SK-N-MC (cell line): Measurements from ENCODE around the gene MYLK2.
"Not testable (repeated sequence)": the region's sequence is repeated elsewhere in the genome, so short reads cannot be mapped to it uniquely, and the experiment has no call there.

Experiments used
- DNase-seq: peaks from one replicate; pipeline ENCODE4 v3.0.0-alpha.2; 2011; ENCODE audit warnings: low read depth, low spot score
- H3K27ac ChIP-seq: fragments of 200-600 bp; sonication (generic); 2 replicates; pipeline ENCODE4 v1.5.1; 2016; ENCODE audit warnings: mixed run types
- H3K36me3 ChIP-seq: fragments of 200-600 bp; sonication (generic); 2 replicates; pipeline ENCODE4 v1.6.1; 2017; ENCODE audit warnings: antibody characterized with exemption, low read length, mixed read lengths; ENCODE audit not compliant: insufficient read depth
- H3K4me3 ChIP-seq: fragments of 200-600 bp; sonication (generic); 2 replicates; pipeline ENCODE4 v1.5.1; 2016
- H3K9ac ChIP-seq: fragments of 200-600 bp; sonication (generic); 2 replicates; pipeline ENCODE4 v1.8.0; 2017; ENCODE audit warnings: mixed run types, mixed read lengths; ENCODE audit not compliant: insufficient read length
- H3K9me3 ChIP-seq: fragments of 200-600 bp; sonication (generic); 2 replicates; pipeline ENCODE4 v1.6.1; 2017; ENCODE audit warnings: low read depth, mild to moderate bottlenecking, antibody characterized with exemption, low read length, moderate library complexity, mixed read lengths
- EZH2 ChIP-seq: fragments of 200-600 bp; sonication (generic); IDR thresholded peaks from one replicate; pipeline ENCODE4 v1.6.1; 2017; ENCODE audit warnings: antibody characterized with exemption
- FOXP2 ChIP-seq: optimal IDR thresholded peaks from 2 replicates; pipeline ENCODE3; 2011; ENCODE audit warnings: mild to moderate bottlenecking, moderate library complexity; ENCODE audit not compliant: insufficient read depth; ENCODE audit errors: extremely low read length, control extremely low read depth
- POLR2AphosphoS5 ChIP-seq: IDR thresholded peaks from 2 replicates; pipeline ENCODE4 v1.6.1; 2012; ENCODE audit warnings: mild to moderate bottlenecking, low read depth, low read length, borderline replicate concordance

Gene MYLK2

GRCh38 chr20:31822421-31823330 lies 3.5 kb downstream of the MYLK2 start:
- no peaks in the 10 kb centered on the region for H3K9me3 ChIP-seq
- TF ChIP-seq FOXP2 = no peak
- TF ChIP-seq POLR2AphosphoS5 = no peak
- TF ChIP-seq EZH2 = no peak
- no peaks in the 10 kb centered on the region for H3K36me3 ChIP-seq
- DNase-seq = no peak
- H3K27ac ChIP-seq = no peak overlapping the region
- no peak overlapping the region for H3K9ac ChIP-seq
- H3K4me3 ChIP-seq = no peak overlapping the region

DNA sequence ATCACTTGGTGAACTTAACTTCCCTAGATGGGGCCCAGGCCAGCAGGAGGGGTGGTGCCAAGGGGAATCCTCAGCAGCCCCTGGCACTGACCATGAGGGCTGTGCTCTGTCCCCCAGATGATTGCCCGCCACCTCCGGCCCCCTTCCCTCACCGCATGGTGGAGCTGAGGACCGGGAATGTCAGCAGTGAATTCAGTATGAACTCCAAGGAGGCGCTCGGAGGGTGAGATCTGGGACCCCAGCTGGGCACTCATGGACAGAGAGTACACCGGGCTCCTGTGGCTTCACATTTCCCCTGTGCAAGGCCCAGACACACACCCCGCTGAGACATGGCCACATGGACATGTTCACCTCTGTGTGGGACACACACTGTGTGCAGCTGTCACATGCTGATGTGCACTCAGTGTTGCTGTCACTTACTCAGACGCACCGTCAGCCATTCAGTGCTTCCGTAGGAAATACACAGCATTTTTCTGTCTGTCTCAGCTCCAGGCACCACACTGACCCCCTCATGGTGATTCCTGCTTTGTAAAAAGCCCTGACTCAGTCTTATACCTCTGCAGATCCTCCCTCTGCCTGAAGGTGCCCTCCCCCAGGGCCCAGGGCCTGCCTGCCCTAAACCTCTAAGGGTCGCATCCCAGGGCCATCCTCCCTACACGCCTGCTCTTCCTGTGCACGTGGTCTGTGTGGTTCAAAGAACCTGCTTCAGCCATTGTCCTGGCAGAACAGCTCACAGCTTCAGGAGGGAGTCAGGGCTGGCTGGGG lies 4.4 kb downstream of the MYLK2 start:
- Histone ChIP-seq H3K36me3 (no peaks in the 10 kb centered on the region), H3K4me3 (no peak overlapping the region), H3K27ac (no peak overlapping the region), H3K9ac (no peak overlapping the region), H3K9me3 (no peaks in the 10 kb centered on the region)
- no peak for TF ChIP-seq FOXP2
- TF ChIP-seq EZH2 = no peak
- no peak for TF ChIP-seq POLR2AphosphoS5
- no peak for DNase-seq

DNA sequence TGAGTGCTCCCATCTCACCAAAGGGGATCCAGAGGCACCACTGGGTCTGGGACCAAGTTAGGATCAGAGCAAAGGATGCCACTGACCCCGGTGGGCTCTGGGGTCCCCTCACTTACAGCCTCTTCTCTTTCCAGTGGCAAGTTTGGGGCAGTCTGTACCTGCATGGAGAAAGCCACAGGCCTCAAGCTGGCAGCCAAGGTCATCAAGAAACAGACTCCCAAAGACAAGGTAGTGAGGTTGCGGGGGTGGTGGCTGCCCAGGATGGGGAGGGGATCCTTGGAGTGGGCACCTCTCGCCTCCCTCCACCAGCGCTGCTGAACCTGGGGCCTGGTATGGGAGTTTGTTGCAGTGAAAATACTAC lies 4.9 kb downstream of the MYLK2 start:
- no peak overlapping the region for H3K27ac ChIP-seq
- DNase-seq = no peak
- no peak for TF ChIP-seq POLR2AphosphoS5
- no peak overlapping the region for H3K9ac ChIP-seq
- no peaks in the 10 kb centered on the region for H3K9me3 ChIP-seq
- H3K4me3 ChIP-seq = no peak overlapping the region
- H3K36me3 ChIP-seq = no peaks in the 10 kb centered on the region

DNA sequence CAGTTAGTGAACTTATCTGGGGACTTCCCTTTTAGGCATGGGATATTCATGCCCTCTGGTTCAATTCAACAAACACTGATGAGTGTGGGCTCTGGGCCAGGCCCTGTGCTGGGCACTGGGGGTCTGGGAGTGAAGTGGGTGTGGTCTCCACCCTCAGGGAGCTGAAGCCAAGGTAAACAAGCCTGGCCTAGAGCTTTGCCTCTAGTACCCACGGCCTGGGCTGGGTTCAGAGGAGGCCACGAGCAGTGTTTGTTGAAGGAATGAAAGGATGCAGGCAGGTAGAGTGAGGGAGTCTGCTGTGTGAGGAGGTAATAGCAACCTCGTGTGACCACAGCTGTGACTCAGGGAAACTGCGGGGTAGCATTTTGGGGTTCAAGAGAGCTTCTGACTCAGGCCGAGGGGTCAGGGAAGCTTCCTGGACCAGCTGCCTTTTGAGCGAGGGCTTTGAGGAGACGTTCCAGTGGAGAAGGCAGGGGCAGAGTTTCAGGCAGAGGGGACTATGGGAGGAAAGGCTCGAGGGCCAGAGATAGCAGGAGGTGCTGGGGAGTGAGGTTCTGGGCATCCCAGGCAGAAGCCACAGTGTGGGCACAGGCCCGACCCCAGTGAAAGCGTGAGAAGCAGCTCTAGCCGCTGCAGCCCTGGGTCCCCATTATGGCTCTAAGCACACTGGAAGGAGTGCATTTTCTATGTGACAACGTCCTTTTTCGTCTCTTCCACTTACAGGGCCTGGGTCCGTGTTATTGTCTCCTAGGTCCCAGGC lies 5.6 kb downstream of the MYLK2 start:
- H3K9ac ChIP-seq = no peak overlapping the region
- DNase-seq = no peak

GRCh38 chr20:31826074-31826473 lies 6.9 kb downstream of the MYLK2 start:
- H3K27ac ChIP-seq = no peak overlapping the region
- no peaks in the 10 kb centered on the region for H3K36me3 ChIP-seq
- H3K4me3 ChIP-seq = no peak overlapping the region
- H3K9ac ChIP-seq = no peak overlapping the region
- H3K9me3 ChIP-seq = no peaks in the 10 kb centered on the region
- no peak for DNase-seq
- TF ChIP-seq EZH2 (no peak), POLR2AphosphoS5 (no peak)

More for the DNA sequence above, 5.6 kb downstream of the MYLK2 start:
- no peak overlapping the region for H3K4me3 ChIP-seq
- no peak overlapping the region for H3K27ac ChIP-seq
- TF ChIP-seq EZH2 (no peak), FOXP2 (no peak), POLR2AphosphoS5 (no peak)
- no peaks in the 10 kb centered on the region for H3K36me3 ChIP-seq
- no peaks in the 10 kb centered on the region for H3K9me3 ChIP-seq

DNA sequence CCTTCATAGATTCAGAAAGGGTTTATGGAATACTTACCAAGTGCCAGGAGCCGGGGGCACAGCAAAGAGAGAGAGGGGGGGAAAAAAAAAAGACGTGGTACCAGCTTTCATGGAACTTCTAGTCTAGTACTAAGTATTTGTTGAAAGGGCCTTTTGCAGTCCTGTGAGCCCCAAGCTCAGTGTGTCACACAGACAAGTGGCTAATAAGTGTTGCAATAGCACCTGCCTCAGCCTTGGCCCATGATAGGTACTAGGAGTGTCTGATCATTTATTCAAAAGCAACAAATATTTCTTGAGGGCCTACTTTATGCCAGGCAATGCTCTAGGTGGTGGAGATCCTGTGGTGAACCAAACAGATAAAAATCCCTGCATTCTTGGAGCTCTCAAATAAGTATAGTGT lies 7.9 kb downstream of the MYLK2 start:
- no peaks in the 10 kb centered on the region for H3K36me3 ChIP-seq
- TF ChIP-seq EZH2 (no peak), POLR2AphosphoS5 (no peak), FOXP2 (no peak)
- H3K27ac ChIP-seq = no peak overlapping the region
- no peak overlapping the region for H3K4me3 ChIP-seq
- no peak overlapping the region for H3K9ac ChIP-seq
- H3K9me3 ChIP-seq = no peaks in the 10 kb centered on the region
- no peak for DNase-seq

DNA sequence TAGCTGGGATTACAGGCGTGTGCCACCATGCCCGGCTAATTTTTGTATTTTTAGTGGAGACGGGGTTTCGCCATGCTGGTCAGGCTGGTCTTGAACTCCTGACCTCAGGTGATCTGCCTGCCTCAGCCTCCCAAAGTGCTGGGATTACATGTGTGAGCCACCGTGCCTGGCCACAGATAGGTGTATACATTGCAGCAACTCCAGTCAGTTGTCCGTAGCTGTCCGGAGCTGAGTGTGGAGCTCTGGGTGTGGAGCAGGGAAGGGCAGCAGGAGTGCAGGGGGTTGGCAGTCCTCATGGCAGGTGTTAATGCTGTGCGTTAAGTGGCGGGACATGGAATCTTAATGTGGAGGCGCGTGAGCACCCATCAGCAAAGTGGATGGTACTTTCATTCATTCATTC lies 8.9 kb downstream of the MYLK2 start:
- not testable (repeated sequence) for H3K9ac ChIP-seq, DNase-seq

GRCh38 chr20:31829731-31830130 lies 10.6 kb downstream of the MYLK2 start:
- DNase-seq = no peak
- H3K36me3 ChIP-seq = no peaks in the 10 kb centered on the region
- no peak overlapping the region for H3K27ac ChIP-seq
- no peak overlapping the region for H3K4me3 ChIP-seq
- no peak overlapping the region for H3K9ac ChIP-seq
- no peaks in the 10 kb centered on the region for H3K9me3 ChIP-seq
- TF ChIP-seq FOXP2 = no peak
- no peak for TF ChIP-seq EZH2
- TF ChIP-seq POLR2AphosphoS5 = no peak

More for the DNA sequence above, 8.9 kb downstream of the MYLK2 start:
- not testable (repeated sequence) for H3K27ac ChIP-seq, H3K9me3 ChIP-seq, H3K36me3 ChIP-seq, H3K4me3 ChIP-seq
